Glutamatergic neuron (in vitro differentiated cells): ENCODE measurements around the gene SIPA1L3. TPM values are rescaled to one million over a fixed set of nuclear protein-coding genes. Genes with fewer than 3 reads are reported as not detected.
A peak's percentile ranks its signal among the peaks of the same experiment; 100 is the strongest.

Source experiments
- DNase-seq: peaks from one replicate; pipeline ENCODE4 v3.0.0; 2022
- H3K27ac Mint-ChIP-seq: one replicate; pipeline ENCODE4 v1.8.0; 2020; ENCODE audit warnings: mild to moderate bottlenecking, mixed read lengths, inconsistent platforms; ENCODE audit not compliant: unreplicated experiment
- H3K27me3 Mint-ChIP-seq: one replicate; pipeline ENCODE4 v1.8.0; 2020; ENCODE audit warnings: mild to moderate bottlenecking, moderate library complexity, mixed read lengths, inconsistent platforms; ENCODE audit not compliant: unreplicated experiment
- H3K36me3 Mint-ChIP-seq: one replicate; pipeline ENCODE4 v1.8.0; 2020; ENCODE audit warnings: mild to moderate bottlenecking, mixed read lengths, inconsistent platforms; ENCODE audit not compliant: unreplicated experiment
- H3K4me1 Mint-ChIP-seq: one replicate; pipeline ENCODE4 v1.8.0; 2020; ENCODE audit warnings: mild to moderate bottlenecking, low read depth, mixed read lengths, inconsistent platforms; ENCODE audit not compliant: unreplicated experiment
- H3K4me3 Mint-ChIP-seq: one replicate; pipeline ENCODE4 v1.8.0; 2020; ENCODE audit warnings: mild to moderate bottlenecking, mixed read lengths, inconsistent platforms; ENCODE audit not compliant: unreplicated experiment
- H3K9me3 Mint-ChIP-seq: one replicate; pipeline ENCODE4 v1.8.0; 2020; ENCODE audit warnings: mild to moderate bottlenecking, moderate library complexity, mixed read lengths, inconsistent platforms; ENCODE audit not compliant: unreplicated experiment
- total RNA-seq: library from RNA; stranded (reverse); fragmentation: NEBNext Ultra II Directional; extraction: Animal tissue kit (Norgen Biotek cat#: 25700); gene quantifications from one replicate; pipeline ENCODE4 v1.2.1, GENCODE V29; 2021; ENCODE audit not compliant: unreplicated experiment
- TF ChIP-seq, protein P1 (sequence below): fragments of 200-600 bp; sonication (generic); IDR thresholded peaks from one replicate; pipeline ENCODE4 v1.5.0; 2021; ENCODE audit not compliant: partially characterized antibody, unreplicated experiment

SIPA1L3 gene
- total RNA-seq, 1 donor from 2014 or later, result 97.7 TPM

DNA sequence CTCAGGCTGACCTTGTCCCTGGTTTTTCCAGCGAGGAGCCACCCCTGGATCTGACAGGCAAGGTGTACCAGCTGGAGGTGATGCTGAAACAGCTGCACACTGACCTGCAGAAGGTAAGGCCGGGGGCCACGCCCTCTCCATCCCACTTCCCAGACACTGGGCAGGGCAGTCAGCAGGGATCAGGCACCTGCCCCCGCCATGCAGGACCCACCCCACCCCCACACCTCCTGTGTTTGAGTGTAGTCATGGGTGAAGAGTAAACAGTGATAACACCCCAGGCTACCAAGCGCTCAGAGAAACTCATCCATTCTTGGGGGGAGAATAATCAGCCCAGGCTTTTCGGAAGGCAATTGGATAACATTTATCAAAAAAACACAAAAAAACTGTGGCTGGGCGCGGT, 297.1 kb downstream of the SIPA1L3 start:
- no peak for DNase-seq
- peaks cover 12% of the 10 kb centered on the region for H3K4me1 Mint-ChIP-seq
- H3K9me3 Mint-ChIP-seq, result peaks cover 18% of the 10 kb centered on the region
- H3K27me3 Mint-ChIP-seq, result peaks cover 10% of the 10 kb centered on the region
- TF ChIP-seq, protein P1, sequence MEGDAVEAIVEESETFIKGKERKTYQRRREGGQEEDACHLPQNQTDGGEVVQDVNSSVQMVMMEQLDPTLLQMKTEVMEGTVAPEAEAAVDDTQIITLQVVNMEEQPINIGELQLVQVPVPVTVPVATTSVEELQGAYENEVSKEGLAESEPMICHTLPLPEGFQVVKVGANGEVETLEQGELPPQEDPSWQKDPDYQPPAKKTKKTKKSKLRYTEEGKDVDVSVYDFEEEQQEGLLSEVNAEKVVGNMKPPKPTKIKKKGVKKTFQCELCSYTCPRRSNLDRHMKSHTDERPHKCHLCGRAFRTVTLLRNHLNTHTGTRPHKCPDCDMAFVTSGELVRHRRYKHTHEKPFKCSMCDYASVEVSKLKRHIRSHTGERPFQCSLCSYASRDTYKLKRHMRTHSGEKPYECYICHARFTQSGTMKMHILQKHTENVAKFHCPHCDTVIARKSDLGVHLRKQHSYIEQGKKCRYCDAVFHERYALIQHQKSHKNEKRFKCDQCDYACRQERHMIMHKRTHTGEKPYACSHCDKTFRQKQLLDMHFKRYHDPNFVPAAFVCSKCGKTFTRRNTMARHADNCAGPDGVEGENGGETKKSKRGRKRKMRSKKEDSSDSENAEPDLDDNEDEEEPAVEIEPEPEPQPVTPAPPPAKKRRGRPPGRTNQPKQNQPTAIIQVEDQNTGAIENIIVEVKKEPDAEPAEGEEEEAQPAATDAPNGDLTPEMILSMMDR, result no peak
- no peaks in the 10 kb centered on the region for H3K36me3 Mint-ChIP-seq
- no peak overlapping the region for H3K4me3 Mint-ChIP-seq
- H3K27ac Mint-ChIP-seq, result no peak overlapping the region

- no peak for DNase-seq
- H3K4me1 Mint-ChIP-seq, result peaks cover 12% of the 10 kb centered on the region
- no peak overlapping the region for H3K4me3 Mint-ChIP-seq
- peaks cover 11% of the 10 kb centered on the region for H3K27me3 Mint-ChIP-seq
- peaks cover 19% of the 10 kb centered on the region for H3K9me3 Mint-ChIP-seq
- H3K27ac Mint-ChIP-seq, result no peak overlapping the region
- TF ChIP-seq, protein P1, result no peak
- no peaks in the 10 kb centered on the region for H3K36me3 Mint-ChIP-seq
These were observed 297.7 kb downstream of the SIPA1L3 start for GRCh38 chr19:38204728-38205127.

DNA sequence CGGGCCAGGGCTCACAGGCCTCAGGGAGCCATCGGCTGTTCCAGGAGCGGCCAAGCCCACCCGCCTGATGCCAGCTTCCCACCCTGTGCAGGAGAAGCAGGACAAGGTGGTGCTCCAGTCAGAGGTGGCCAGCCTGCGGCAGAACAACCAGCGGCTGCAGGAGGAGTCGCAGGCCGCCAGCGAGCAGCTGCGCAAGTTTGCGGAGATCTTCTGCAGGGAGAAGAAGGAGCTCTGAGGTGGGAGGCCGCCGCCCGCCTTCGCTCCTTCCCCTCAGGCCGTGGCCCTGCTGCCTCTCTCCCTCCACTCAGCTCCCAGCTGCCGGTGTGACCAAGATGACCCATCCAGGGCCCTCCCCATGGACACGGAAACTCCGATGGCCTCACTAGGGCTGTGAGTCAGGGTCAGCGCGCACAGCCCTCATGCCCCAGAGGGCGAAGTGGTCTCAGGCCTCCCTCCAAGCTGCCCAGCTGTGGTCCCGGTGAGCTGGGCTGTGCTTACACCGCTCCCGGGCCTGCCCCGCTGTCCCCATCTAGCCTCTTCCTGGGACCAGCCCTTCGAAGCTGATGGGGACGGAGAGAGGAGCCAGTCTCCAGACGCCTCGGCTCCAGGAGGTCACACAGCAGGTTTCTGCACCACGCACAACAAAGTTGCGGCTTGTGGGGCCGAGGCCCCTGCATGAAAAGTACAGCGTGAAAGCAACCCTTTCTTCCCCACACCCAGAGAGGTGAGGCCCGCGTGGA, 299.2 kb downstream of the SIPA1L3 start:
- Mint-ChIP-seq H3K27me3 (peaks cover 17% of the 10 kb centered on the region), H3K4me3 (no peak overlapping the region), H3K36me3 (no peaks in the 10 kb centered on the region), H3K9me3 (peaks cover 23% of the 10 kb centered on the region), H3K4me1 (peaks cover 19% of the 10 kb centered on the region), H3K27ac (no peak overlapping the region)
- TF ChIP-seq, protein P1, result no peak
- no peak for DNase-seq

DNA sequence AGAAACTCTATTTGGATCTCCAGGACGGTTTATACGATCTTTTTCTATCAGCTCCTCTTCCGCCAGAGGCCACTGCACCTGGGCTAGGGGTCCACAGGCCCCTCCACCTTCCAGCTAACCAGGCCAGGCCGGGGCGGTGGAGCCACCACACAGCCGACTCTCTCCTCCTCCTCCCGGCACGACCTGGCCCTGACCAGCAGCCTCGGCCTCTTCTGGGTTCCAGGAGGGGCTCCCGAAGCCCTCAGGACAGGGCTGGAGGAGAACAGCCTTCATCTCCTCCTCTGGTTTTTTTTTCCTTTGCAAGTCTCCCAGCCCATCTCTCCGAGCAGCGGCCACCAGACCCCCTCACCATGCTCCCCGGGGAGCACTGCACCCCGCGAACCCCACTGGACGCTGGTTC, 299.9 kb downstream of the SIPA1L3 start:
- peak overlapping the region; percentile 30 for H3K4me3 Mint-ChIP-seq
- DNase-seq, result no peak

GRCh38 chr19:38207543-38207942, 300.5 kb downstream of the SIPA1L3 start:
- Mint-ChIP-seq H3K27ac (no peak overlapping the region), H3K4me3 (no peak overlapping the region), H3K36me3 (no peaks in the 10 kb centered on the region), H3K27me3 (peaks cover 12% of the 10 kb centered on the region), H3K9me3 (peaks cover 18% of the 10 kb centered on the region), H3K4me1 (peaks cover 15% of the 10 kb centered on the region)
- no peak for DNase-seq
- TF ChIP-seq, protein P1, result no peak

More for the DNA sequence above, 299.9 kb downstream of the SIPA1L3 start:
- TF ChIP-seq, protein P1, result no peak
- H3K27me3 Mint-ChIP-seq, result peaks cover 13% of the 10 kb centered on the region
- H3K4me1 Mint-ChIP-seq, result peaks cover 15% of the 10 kb centered on the region
- no peaks in the 10 kb centered on the region for H3K36me3 Mint-ChIP-seq
- H3K27ac Mint-ChIP-seq, result no peak overlapping the region
- H3K9me3 Mint-ChIP-seq, result peaks cover 18% of the 10 kb centered on the region
